WTC11 (cell line): ENCODE results near the gene MPIG6B. TPM values are rescaled to one million over a fixed set of nuclear protein-coding genes. Genes with fewer than 3 reads are reported as not detected.

Experiments used
- ATAC-seq: fragments of 200-7000 bp; cut with Tn5 transposase; 2 replicates; pipeline ENCODE4 v1.10.0; 2021; ENCODE audit warnings: mild to moderate bottlenecking, moderate library complexity
- CTCF ChIA-PET: fragments of 300-600 bp; sonication (Branson Sonifier 250); formaldehyde crosslinking; loops from one replicate; lab custom pipeline; 2021; ENCODE audit warnings: antibody characterized with exemption; lab: Charles Lee
- POLR2A ChIA-PET: fragments of 350-600 bp; sonication (Branson Sonifier 250); formaldehyde crosslinking; loops from one replicate; lab custom pipeline; 2021; ENCODE audit warnings: antibody characterized with exemption; lab: Charles Lee
- DNase-seq: peaks from one replicate; pipeline ENCODE4 v3.0.0; 2021; ENCODE audit warnings: low spot score
- H3K27ac Mint-ChIP-seq: 2 replicates; pipeline ENCODE4 v1.8.0; 2021; ENCODE audit warnings: mixed read lengths
- H3K27me3 Mint-ChIP-seq: 2 replicates; pipeline ENCODE4 v1.8.0; 2021; ENCODE audit warnings: low read depth, mild to moderate bottlenecking, moderate library complexity, mixed read lengths
- H3K36me3 Mint-ChIP-seq: 2 replicates; pipeline ENCODE4 v1.8.0; 2021; ENCODE audit warnings: mixed read lengths
- H3K4me1 Mint-ChIP-seq: 2 replicates; pipeline ENCODE4 v1.8.0; 2022; ENCODE audit warnings: mixed read lengths
- H3K4me3 Mint-ChIP-seq: 2 replicates; pipeline ENCODE4 v1.8.0; 2021; ENCODE audit warnings: mild to moderate bottlenecking, moderate library complexity, mixed read lengths
- H3K9me3 Mint-ChIP-seq: 2 replicates; pipeline ENCODE4 v1.8.0; 2021; ENCODE audit warnings: mixed read lengths
- ARID4B ChIP-seq: sonication (generic); formaldehyde crosslinking; IDR thresholded peaks from 2 replicates; pipeline ENCODE4 v1.8.0; 2023; ENCODE audit warnings: missing genetic modification reagents, mild to moderate bottlenecking, borderline replicate concordance
- ATF3 ChIP-seq: sonication (generic); formaldehyde crosslinking; conservative IDR thresholded peaks from 2 replicates; pipeline ENCODE4 v1.8.1; 2022; ENCODE audit warnings: mild to moderate bottlenecking, missing genetic modification reagents
- CDX4 ChIP-seq: fragments of 250-450 bp; sonication (Bioruptor Pico); IDR thresholded peaks from 2 replicates; pipeline ENCODE4 v1.9.0; 2021; ENCODE audit warnings: moderate library complexity, mild to moderate bottlenecking, inconsistent platforms, borderline replicate concordance
- E2F1 ChIP-seq: sonication (generic); formaldehyde crosslinking; IDR thresholded peaks from 2 replicates; pipeline ENCODE4 v1.8.0; 2022; ENCODE audit warnings: mild to moderate bottlenecking, missing genetic modification reagents
- E2F4 ChIP-seq: sonication (generic); formaldehyde crosslinking; IDR thresholded peaks from 2 replicates; pipeline ENCODE4 v1.8.1; 2022; ENCODE audit warnings: low read depth, mild to moderate bottlenecking, moderate library complexity, missing genetic modification reagents, borderline replicate concordance
- E2F5 ChIP-seq: sonication (generic); formaldehyde crosslinking; IDR thresholded peaks from 2 replicates; pipeline ENCODE4 v1.8.1; 2022; ENCODE audit warnings: mild to moderate bottlenecking, moderate library complexity, missing genetic modification reagents
- GABPB1 ChIP-seq: sonication (generic); formaldehyde crosslinking; IDR thresholded peaks from 2 replicates; pipeline ENCODE4 v1.8.1; 2023; ENCODE audit warnings: mild to moderate bottlenecking, missing genetic modification reagents
- JUN ChIP-seq: sonication (generic); formaldehyde crosslinking; IDR thresholded peaks from 2 replicates; pipeline ENCODE4 v1.8.0; 2023; ENCODE audit warnings: mild to moderate bottlenecking, missing genetic modification reagents
- KAT7 ChIP-seq: sonication (generic); formaldehyde crosslinking; IDR thresholded peaks from 2 replicates; pipeline ENCODE4 v1.8.1; 2023; ENCODE audit warnings: missing genetic modification reagents, mild to moderate bottlenecking, borderline replicate concordance
- NFE2L1 ChIP-seq: sonication (generic); formaldehyde crosslinking; IDR thresholded peaks from 2 replicates; pipeline ENCODE4 v1.8.1; 2023; ENCODE audit warnings: missing genetic modification reagents
- NR1H2 ChIP-seq: sonication (generic); formaldehyde crosslinking; IDR thresholded peaks from 2 replicates; pipeline ENCODE4 v1.9.0; 2021; ENCODE audit warnings: mild to moderate bottlenecking, moderate library complexity, missing genetic modification reagents
- RORB ChIP-seq: fragments of 250-450 bp; sonication (Bioruptor Pico); IDR thresholded peaks from 2 replicates; pipeline ENCODE4 v1.9.0; 2021; ENCODE audit warnings: mild to moderate bottlenecking
- USF2 ChIP-seq: sonication (generic); formaldehyde crosslinking; IDR thresholded peaks from 2 replicates; pipeline ENCODE4 v1.8.1; 2023; ENCODE audit warnings: mild to moderate bottlenecking, missing genetic modification reagents, moderate library complexity
- ZBTB43 ChIP-seq: sonication (generic); formaldehyde crosslinking; IDR thresholded peaks from 2 replicates; pipeline ENCODE4 v1.8.1; 2023; ENCODE audit warnings: mild to moderate bottlenecking, missing genetic modification reagents
- ZNF396 ChIP-seq: fragments of 250-450 bp; sonication (Bioruptor Pico); IDR thresholded peaks from 2 replicates; pipeline ENCODE4 v1.8.0; 2021; ENCODE audit warnings: mild to moderate bottlenecking, moderate library complexity, borderline replicate concordance
- ZNF671 ChIP-seq: fragments of 250-450 bp; sonication (Bioruptor Pico); IDR thresholded peaks from 2 replicates; pipeline ENCODE4 v1.8.0; 2021; ENCODE audit warnings: mild to moderate bottlenecking
- total RNA-seq: library from RNA; stranded (reverse); gene quantifications from 3 replicates; pipeline ENCODE4 v1.2.3, GENCODE V29; 2021

Gene MPIG6B
- total RNA-seq, 1 experiment from 2014 or later: 0.09 TPM

GRCh38 chr6:31707701-31708100 lies 15.5 kb upstream of the MPIG6B start:
- H3K9me3 Mint-ChIP-seq: no peaks in the 10 kb centered on the region
- ChIA-PET CTCF (no interaction called here), POLR2A (no interaction called here)
- H3K4me3 Mint-ChIP-seq: no peak overlapping the region
- H3K36me3 Mint-ChIP-seq: no peaks in the 10 kb centered on the region
- peaks cover 7% of the 10 kb centered on the region; the same call in 1 of the 2 replicates for H3K27me3 Mint-ChIP-seq
- no peak for ATAC-seq
- no peak overlapping the region for H3K27ac Mint-ChIP-seq
- H3K4me1 Mint-ChIP-seq: peaks cover 13% of the 10 kb centered on the region
- TF ChIP-seq NFE2L1 (CRISPR knock-in tag): no peak
- no peak for TF ChIP-seq KAT7
- no peak for TF ChIP-seq ATF3 (CRISPR knock-in tag)
- TF ChIP-seq RORB: no peak
- TF ChIP-seq CDX4 (CRISPR knock-in tag): no peak
- no peak for TF ChIP-seq E2F1 (CRISPR knock-in tag)
- TF ChIP-seq E2F5 (CRISPR knock-in tag): no peak
- no peak for TF ChIP-seq USF2 (CRISPR knock-in tag)
- no peak for TF ChIP-seq GABPB1
- TF ChIP-seq ZNF396 (CRISPR knock-in tag): no peak
- no peak for TF ChIP-seq NR1H2 (CRISPR knock-in tag)
- TF ChIP-seq ZBTB43 (CRISPR knock-in tag): no peak
- TF ChIP-seq ZNF671 (CRISPR knock-in tag): no peak
- no peak for TF ChIP-seq ARID4B
- no peak for TF ChIP-seq E2F4 (CRISPR knock-in tag)
- TF ChIP-seq JUN (CRISPR knock-in tag): no peak
- DNase-seq: no peak
